ENCODE data around the gene LAMB3. TPM values are rescaled to one million over a fixed set of nuclear protein-coding genes. Genes with fewer than 3 reads are reported as not detected.

Gene LAMB3
- total RNA-seq, 1 donor from 2014 or later, result 4.2 TPM

- Mint-ChIP-seq H3K27ac (ENCODE audit: unreplicated experiment) (no peak overlapping the region), H3K36me3 (ENCODE audit: low read depth, unreplicated experiment) (peaks cover 2% of the 10 kb centered on the region), H3K4me3 (ENCODE audit: unreplicated experiment) (no peak overlapping the region), H3K27me3 (ENCODE audit: low read depth, unreplicated experiment) (peaks cover 25% of the 10 kb centered on the region), H3K4me1 (ENCODE audit: low read depth, unreplicated experiment) (peaks cover 21% of the 10 kb centered on the region), H3K9me3 (ENCODE audit: unreplicated experiment) (peaks cover 1% of the 10 kb centered on the region)
- Histone ChIP-seq H4K20me1 (ENCODE audit: insufficient read depth, low read length) (no peaks in the 10 kb centered on the region), H3K79me2 (ENCODE audit: insufficient read depth, low read length) (no peaks in the 10 kb centered on the region), H3K9me3 (ENCODE audit: insufficient read depth, low read depth, low read length) (no peaks in the 10 kb centered on the region), H2AFZ (ENCODE audit: low read depth, low read length) (no peak overlapping the region), H3K4me3 (ENCODE audit: insufficient read depth, low read depth, low read length) (no peak overlapping the region), H3K4me1 (ENCODE audit: insufficient read depth, low read length) (peaks cover 10% of the 10 kb centered on the region), H3K9ac (ENCODE audit: low read length) (no peak overlapping the region), H3K27ac (ENCODE audit: low read depth, low read length) (no peak overlapping the region), H3K36me3 (ENCODE audit: insufficient read depth, low read length) (no peaks in the 10 kb centered on the region), H3K27me3 (ENCODE audit: insufficient read depth, low read length) (peaks cover 33% of the 10 kb centered on the region), H3K4me2 (ENCODE audit: low read length) (no peak overlapping the region)
- FAIRE-seq (no peak), DNase-seq (ENCODE audit: low read depth) (no peak)
- TF ChIP-seq CTCF (IDR thresholded peaks at IDR 0.05; ENCODE audit: insufficient read depth, low read depth, low read length) (no peak), EZH2 (IDR thresholded peaks at IDR 0.05; ENCODE audit: insufficient read depth, low read length) (no peak)
These were observed 18.3 kb upstream of the LAMB3 start for GRCh38 chr1:209670441-209671082.

GRCh38 chr1:209667708-209668107, 15.5 kb upstream of the LAMB3 start:
- no peak overlapping the region for H3K4me3 ChIP-seq (ENCODE audit: insufficient read depth, low read depth, low read length)
- Mint-ChIP-seq H3K9me3 (ENCODE audit: unreplicated experiment) (peaks cover 1% of the 10 kb centered on the region), H3K4me3 (ENCODE audit: unreplicated experiment) (no peak overlapping the region), H3K27me3 (ENCODE audit: low read depth, unreplicated experiment) (peaks cover 37% of the 10 kb centered on the region), H3K36me3 (ENCODE audit: low read depth, unreplicated experiment) (peaks cover 2% of the 10 kb centered on the region), H3K4me1 (ENCODE audit: low read depth, unreplicated experiment) (peaks cover 5% of the 10 kb centered on the region), H3K27ac (ENCODE audit: unreplicated experiment) (no peak overlapping the region)
- no peaks in the 10 kb centered on the region for H4K20me1 ChIP-seq (ENCODE audit: insufficient read depth, low read length)
- no peaks in the 10 kb centered on the region for H3K79me2 ChIP-seq (ENCODE audit: insufficient read depth, low read length)
- H3K27ac ChIP-seq (ENCODE audit: low read depth, low read length), result no peak overlapping the region
- peaks cover 7% of the 10 kb centered on the region for H3K4me1 ChIP-seq (ENCODE audit: insufficient read depth, low read length)
- H3K4me2 ChIP-seq (ENCODE audit: low read length), result no peak overlapping the region
- no peak overlapping the region for H3K9ac ChIP-seq (ENCODE audit: low read length)
- no peaks in the 10 kb centered on the region for H3K9me3 ChIP-seq (ENCODE audit: insufficient read depth, low read depth, low read length)
- DNase-seq (ENCODE audit: low read depth) (no peak), FAIRE-seq (no peak)
- no peaks in the 10 kb centered on the region for H3K36me3 ChIP-seq (ENCODE audit: insufficient read depth, low read length)
- H3K27me3 ChIP-seq (ENCODE audit: insufficient read depth, low read length), result peaks cover 23% of the 10 kb centered on the region
- TF ChIP-seq EZH2 (IDR thresholded peaks at IDR 0.05; ENCODE audit: insufficient read depth, low read length), result no peak
- TF ChIP-seq CTCF (IDR thresholded peaks at IDR 0.05; ENCODE audit: insufficient read depth, low read depth, low read length), result no peak
- no peak overlapping the region for H2AFZ ChIP-seq (ENCODE audit: low read depth, low read length)

GRCh38 chr1:209667103-209667502, 14.9 kb upstream of the LAMB3 start:
- Mint-ChIP-seq H3K27ac (ENCODE audit: unreplicated experiment) (no peak overlapping the region), H3K4me3 (ENCODE audit: unreplicated experiment) (no peak overlapping the region), H3K9me3 (ENCODE audit: unreplicated experiment) (peaks cover 1% of the 10 kb centered on the region), H3K36me3 (ENCODE audit: low read depth, unreplicated experiment) (peaks cover 2% of the 10 kb centered on the region), H3K4me1 (ENCODE audit: low read depth, unreplicated experiment) (peaks cover 4% of the 10 kb centered on the region), H3K27me3 (ENCODE audit: low read depth, unreplicated experiment) (peaks cover 40% of the 10 kb centered on the region)
- Histone ChIP-seq H3K4me2 (ENCODE audit: low read length) (no peak overlapping the region), H3K4me1 (ENCODE audit: insufficient read depth, low read length) (peaks cover 7% of the 10 kb centered on the region), H3K9ac (ENCODE audit: low read length) (no peak overlapping the region), H3K9me3 (ENCODE audit: insufficient read depth, low read depth, low read length) (no peaks in the 10 kb centered on the region), H3K4me3 (ENCODE audit: insufficient read depth, low read depth, low read length) (no peak overlapping the region), H3K79me2 (ENCODE audit: insufficient read depth, low read length) (no peaks in the 10 kb centered on the region), H3K36me3 (ENCODE audit: insufficient read depth, low read length) (no peaks in the 10 kb centered on the region), H3K27me3 (ENCODE audit: insufficient read depth, low read length) (peaks cover 22% of the 10 kb centered on the region), H4K20me1 (ENCODE audit: insufficient read depth, low read length) (no peaks in the 10 kb centered on the region), H2AFZ (ENCODE audit: low read depth, low read length) (no peak overlapping the region), H3K27ac (ENCODE audit: low read depth, low read length) (no peak overlapping the region)
- DNase-seq (ENCODE audit: low read depth) (no peak), FAIRE-seq (no peak)
- TF ChIP-seq CTCF (IDR thresholded peaks at IDR 0.05; ENCODE audit: insufficient read depth, low read depth, low read length) (no peak), EZH2 (IDR thresholded peaks at IDR 0.05; ENCODE audit: insufficient read depth, low read length) (no peak)

Data from astrocyte (in vitro differentiated cells and primary cell).